ENCODE results near the gene KCNT2.

The KCNT2 gene

DNA sequence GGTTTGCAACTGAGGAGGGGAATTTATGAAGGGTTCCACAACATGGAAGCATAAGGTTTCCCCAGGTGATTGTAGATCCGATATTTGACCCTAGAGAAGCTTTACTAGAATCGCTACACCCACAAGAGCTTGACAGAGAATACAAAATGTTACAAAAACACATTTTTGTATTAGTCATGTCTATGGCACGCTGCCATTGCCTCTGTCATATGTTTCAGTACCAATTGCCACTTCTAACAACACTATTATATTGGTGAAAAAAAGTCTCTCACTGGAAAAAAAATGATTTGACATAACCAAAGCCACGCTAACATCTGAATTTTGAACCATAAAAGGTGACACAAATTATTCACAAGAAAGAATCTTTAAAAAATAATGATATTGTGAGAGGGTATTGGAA lies 214.5 kb downstream of the KCNT2 start:
- no peak for DNase-seq (ENCODE audit: low read depth)

DNA sequence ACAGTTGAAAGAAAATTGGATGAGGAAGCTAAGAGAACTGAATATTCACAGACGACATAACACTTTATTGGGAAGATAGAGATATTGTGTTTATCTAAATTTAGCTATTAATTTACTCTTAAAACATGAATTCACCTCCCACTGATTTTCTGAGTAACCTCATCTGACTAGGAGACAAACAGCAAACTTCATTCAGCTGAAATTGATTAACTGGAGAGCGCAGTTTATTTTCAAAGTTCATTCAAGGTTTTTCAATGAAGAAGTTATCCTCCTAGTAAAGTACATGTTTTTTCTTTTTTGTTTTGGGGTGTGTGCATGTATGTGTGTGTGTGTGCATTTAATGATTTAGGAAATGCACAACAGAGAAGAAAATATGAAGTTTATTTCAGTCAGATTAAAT lies 215.0 kb downstream of the KCNT2 start:
- no peak for DNase-seq (ENCODE audit: low read depth)

- DNase-seq (ENCODE audit: low read depth), result no peak
These were observed 220.5 kb downstream of the KCNT2 start for GRCh38 chr1:196387766-196388165.

DNA sequence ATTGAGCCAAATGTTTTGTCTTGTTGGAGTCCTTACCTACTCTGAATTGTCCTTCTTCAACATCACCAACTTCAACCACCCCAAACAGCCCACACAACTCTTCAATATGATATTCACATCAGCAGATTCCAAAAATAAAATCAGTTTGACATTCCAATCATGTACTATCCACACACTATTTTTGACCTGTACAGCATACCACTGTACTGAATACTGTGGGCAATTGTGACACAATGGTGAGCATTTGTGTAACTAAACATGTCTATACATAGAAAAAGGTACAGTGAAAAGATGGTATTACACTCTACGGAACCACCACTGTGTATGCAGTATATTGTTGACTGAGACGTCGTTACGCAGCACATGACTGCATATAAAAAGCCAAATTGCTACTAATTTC lies 223.1 kb downstream of the KCNT2 start:
- no peak for DNase-seq (ENCODE audit: low read depth)

- DNase-seq (ENCODE audit: low read depth), result no peak
These were observed 225.9 kb downstream of the KCNT2 start for GRCh38 chr1:196382383-196382782.

DNA sequence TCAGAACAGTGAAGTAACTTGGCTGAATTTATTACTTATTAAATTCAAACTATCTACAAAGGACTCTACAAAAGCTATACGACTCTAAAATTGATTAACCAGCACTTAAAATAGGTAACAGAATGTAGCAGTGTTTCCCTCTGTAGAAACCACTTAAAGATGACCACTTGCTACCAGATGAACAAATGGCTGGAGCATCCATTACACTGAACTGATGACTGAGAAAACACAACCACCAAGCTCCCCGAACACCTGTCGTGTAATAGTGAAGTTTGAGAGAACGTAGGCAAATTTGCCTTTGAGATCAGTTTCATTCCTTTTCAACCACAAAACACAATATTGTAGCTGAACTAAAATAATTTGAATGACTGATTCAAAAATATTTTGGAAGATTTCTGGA lies 226.7 kb downstream of the KCNT2 start:
- no peak for DNase-seq (ENCODE audit: low read depth)

DNA sequence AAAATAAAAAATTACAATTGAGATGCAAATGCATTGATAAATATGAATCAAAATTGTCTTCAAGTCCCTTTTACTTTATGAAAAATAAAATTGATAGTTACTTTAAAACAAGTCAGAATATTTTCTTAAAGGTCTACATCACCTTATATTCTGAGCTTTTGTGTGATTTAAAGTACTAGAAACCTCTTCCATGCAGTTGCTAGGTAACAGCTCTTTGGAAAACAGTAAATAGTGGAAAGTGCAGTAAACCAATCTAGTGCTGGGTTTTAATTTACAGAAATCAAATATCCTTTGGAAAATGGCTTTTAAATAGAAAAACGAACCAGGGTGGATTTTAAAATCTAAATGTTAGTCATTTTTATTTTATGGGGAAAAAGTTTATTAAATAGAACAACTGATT lies 227.9 kb downstream of the KCNT2 start:
- DNase-seq (ENCODE audit: low read depth), result no peak

- no peak for DNase-seq (ENCODE audit: low read depth)
These were observed 230.4 kb downstream of the KCNT2 start for GRCh38 chr1:196377811-196378210.

GRCh38 chr1:196376630-196377328 lies 231.5 kb downstream of the KCNT2 start:
- no peak for DNase-seq (ENCODE audit: low read depth)

DNA sequence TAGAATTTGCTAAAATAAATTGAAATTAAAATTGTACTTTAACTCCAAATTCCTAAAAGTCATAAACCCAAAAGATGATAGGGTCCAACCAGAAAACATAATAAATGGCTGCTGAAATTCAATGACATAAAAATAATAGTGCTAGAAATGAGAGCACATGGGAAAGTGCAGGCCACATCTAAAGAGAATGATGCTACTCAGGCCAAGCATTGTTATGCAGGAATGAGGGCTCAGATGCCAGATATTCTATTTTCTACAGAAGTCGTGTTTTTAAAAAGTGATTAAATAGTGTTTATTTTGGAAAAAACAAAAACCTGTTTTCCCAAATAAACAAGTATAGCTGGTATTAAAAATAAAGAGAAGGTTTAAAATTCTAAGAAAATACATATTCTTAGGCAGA lies 234.4 kb downstream of the KCNT2 start:
- DNase-seq (ENCODE audit: low read depth), result no peak

- DNase-seq (ENCODE audit: low read depth), result no peak
These were observed 235.2 kb downstream of the KCNT2 start for GRCh38 chr1:196372896-196373536.

GRCh38 chr1:196367838-196368237 lies 240.4 kb downstream of the KCNT2 start:
- DNase-seq (ENCODE audit: low read depth), result no peak

- no peak for DNase-seq (ENCODE audit: low read depth)
These were observed 241.3 kb downstream of the KCNT2 start for GRCh38 chr1:196366817-196367495.

- no peak for DNase-seq (ENCODE audit: low read depth)
These were observed 247.0 kb downstream of the KCNT2 start for GRCh38 chr1:196361112-196361714.

- no peak for DNase-seq (ENCODE audit: low read depth)
These were observed 250.3 kb downstream of the KCNT2 start for GRCh38 chr1:196357913-196358312.

DNA sequence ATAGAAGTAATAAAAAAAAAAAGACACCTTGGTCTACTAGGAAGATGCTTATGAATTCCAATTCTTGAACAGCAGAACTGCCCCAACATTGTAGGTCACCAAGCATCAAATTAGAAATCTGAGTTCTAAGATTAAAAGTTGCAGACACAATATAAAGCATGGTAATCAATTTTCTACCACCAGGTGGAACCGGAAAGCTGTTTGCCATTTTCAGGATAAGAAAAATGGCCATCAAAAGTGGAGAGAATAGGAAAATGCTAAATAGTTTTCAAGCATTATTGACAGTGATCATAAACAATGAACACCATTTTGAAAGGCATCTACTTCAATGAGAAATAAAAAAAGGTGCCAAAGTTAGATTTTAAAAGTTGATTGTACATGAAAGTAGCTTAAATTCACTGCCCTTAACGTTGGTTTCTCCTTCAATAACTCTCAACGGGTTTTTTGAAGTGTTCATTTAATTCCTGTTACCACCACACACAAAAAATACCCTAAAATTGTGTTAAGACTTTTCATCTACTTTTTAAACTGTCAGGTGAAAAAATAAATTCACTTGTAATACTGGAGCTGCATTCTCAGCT lies 252.9 kb downstream of the KCNT2 start:
- DNase-seq (ENCODE audit: low read depth), result no peak

DNA sequence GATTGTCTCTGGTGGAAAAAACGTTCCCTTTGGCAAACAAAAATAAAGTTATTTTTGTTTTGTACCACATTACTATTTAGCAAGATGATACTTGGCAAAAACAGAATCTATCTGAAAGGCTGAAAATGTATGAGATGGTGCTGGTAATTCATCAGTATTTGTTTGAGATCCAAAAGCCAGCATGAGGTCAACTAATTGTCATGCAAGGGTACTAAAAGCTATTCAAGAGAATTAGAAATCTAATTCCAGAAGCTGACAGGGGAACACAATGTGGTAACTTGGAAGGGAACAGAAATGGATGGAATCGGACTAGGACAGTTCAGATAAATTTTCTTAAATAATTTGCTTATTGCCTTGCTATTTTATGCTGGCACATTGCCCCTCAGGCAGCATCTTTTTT lies 263.8 kb downstream of the KCNT2 start:
- DNase-seq (ENCODE audit: low read depth), result no peak

DNA sequence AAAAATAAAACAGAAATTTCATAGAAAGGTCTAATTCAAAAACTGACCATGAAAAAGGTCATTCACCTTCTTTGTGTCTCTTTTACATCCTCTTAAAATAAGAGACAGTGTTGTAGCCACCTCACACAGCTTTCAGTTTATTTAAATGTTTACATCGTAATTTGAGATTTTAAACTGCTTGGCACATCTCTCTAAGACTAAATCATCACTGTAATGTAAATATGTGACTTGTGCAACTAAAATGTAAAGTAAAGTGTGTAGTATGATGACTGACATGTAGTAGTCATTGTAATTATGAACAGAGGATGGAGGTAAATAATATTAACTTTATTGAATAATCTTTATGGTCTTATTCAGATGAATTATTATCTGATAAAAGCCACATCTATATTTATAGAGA lies 283.9 kb downstream of the KCNT2 start:
- DNase-seq (ENCODE audit: low read depth), result no peak

DNA sequence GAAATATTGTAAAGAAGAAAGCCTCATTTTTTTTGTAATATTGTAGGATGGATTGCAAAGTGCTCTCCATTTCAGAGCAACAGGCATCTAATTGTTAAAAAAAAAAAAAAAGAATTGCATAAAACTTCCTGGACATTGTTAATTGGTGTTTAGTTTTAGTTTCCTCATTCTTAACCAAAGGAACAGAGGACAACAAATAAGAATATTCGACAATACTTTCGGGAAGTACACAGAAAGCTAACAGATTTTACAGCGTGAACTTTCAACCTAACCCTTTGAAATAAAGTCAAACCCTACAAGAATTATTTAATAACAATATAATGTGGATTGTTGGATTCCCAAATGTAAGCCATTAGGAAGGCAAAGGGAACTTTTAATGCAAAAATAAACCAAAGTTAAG lies 284.4 kb downstream of the KCNT2 start:
- no peak for DNase-seq (ENCODE audit: low read depth)

DNA sequence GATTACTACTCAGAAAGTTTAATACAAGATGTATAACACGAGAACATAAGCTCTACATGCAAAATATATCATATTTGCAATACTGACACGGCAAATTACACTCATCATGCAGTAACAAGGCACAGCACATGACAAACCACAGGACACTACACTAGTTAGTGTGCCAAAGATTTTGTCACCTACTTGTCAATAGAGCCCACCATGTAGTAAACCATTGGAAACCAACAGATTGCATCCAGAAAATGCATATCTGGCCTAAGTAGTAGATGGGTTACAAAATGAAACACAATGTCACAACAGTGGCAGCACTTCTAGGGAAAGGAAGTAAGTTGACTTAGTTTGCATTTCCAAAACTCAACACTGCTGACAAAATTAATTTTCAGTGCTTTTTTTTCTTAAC lies 288.9 kb downstream of the KCNT2 start:
- DNase-seq (ENCODE audit: low read depth), result no peak

GRCh38 chr1:196317535-196318522 lies 290.4 kb downstream of the KCNT2 start:
- no peak for DNase-seq (ENCODE audit: low read depth)

All from activated T-cell treated with anti-CD3 and anti-CD28 coated beads for 48 hours (primary cell).